Measurements from ENCODE around the gene PDE4B.

Gene PDE4B

GRCh38 chr1:65792669-65793358 is at the start of gene PDE4B:
TSS of gene PDE4B (plus strand) at chr1:65792895.
- Histone ChIP-seq H3K4me3 (ENCODE audit: low read length) (peak within 1 kb of the TSS; percentile 45), H3K9me3 (ENCODE audit: low read length) (no peaks in the 10 kb centered on the region), H2AFZ (ENCODE audit: low read depth, low read length) (peak within 1 kb of the TSS; percentile 98), H3K27me3 (ENCODE audit: insufficient read depth, low read length) (peaks cover 46% of the 10 kb centered on the region), H3K4me1 (ENCODE audit: insufficient read depth, low read length) (peaks cover 10% of the 10 kb centered on the region), H3K36me3 (ENCODE audit: insufficient read depth, low read length) (no peaks in the 10 kb centered on the region)

- H3K27me3 ChIP-seq (ENCODE audit: insufficient read depth, low read length), result no peaks in the 10 kb centered on the region
These were observed 48.0 kb upstream of the PDE4B start for GRCh38 chr1:65744731-65745130.

GRCh38 chr1:65751961-65752360 is 40.7 kb upstream of the PDE4B start:
- no peaks in the 10 kb centered on the region for H3K36me3 ChIP-seq (ENCODE audit: insufficient read depth, low read length)
- no peaks in the 10 kb centered on the region for H3K9me3 ChIP-seq (ENCODE audit: low read length)
- H3K27me3 ChIP-seq (ENCODE audit: insufficient read depth, low read length), result peaks cover 4% of the 10 kb centered on the region
- H3K4me3 ChIP-seq (ENCODE audit: low read length), result no peak overlapping the region
- H3K4me1 ChIP-seq (ENCODE audit: insufficient read depth, low read length), result no peaks in the 10 kb centered on the region
- no peak overlapping the region for H2AFZ ChIP-seq (ENCODE audit: low read depth, low read length)

More at GRCh38 chr1:65744731-65745130, 48.0 kb upstream of the PDE4B start:
- no peak overlapping the region for H2AFZ ChIP-seq (ENCODE audit: low read depth, low read length)
- no peak overlapping the region for H3K4me3 ChIP-seq (ENCODE audit: low read length)
- H3K4me1 ChIP-seq (ENCODE audit: insufficient read depth, low read length), result no peaks in the 10 kb centered on the region
- H3K36me3 ChIP-seq (ENCODE audit: insufficient read depth, low read length), result no peaks in the 10 kb centered on the region
- no peaks in the 10 kb centered on the region for H3K9me3 ChIP-seq (ENCODE audit: low read length)

- Histone ChIP-seq H3K27me3 (ENCODE audit: insufficient read depth, low read length) (peaks cover 4% of the 10 kb centered on the region), H3K4me3 (ENCODE audit: low read length) (no peak overlapping the region), H2AFZ (ENCODE audit: low read depth, low read length) (no peak overlapping the region), H3K36me3 (ENCODE audit: insufficient read depth, low read length) (no peaks in the 10 kb centered on the region), H3K4me1 (ENCODE audit: insufficient read depth, low read length) (no peaks in the 10 kb centered on the region), H3K9me3 (ENCODE audit: low read length) (no peaks in the 10 kb centered on the region)
These were observed 36.1 kb upstream of the PDE4B start for GRCh38 chr1:65756616-65757015.

- Histone ChIP-seq H2AFZ (ENCODE audit: low read depth, low read length) (no peak overlapping the region), H3K4me1 (ENCODE audit: insufficient read depth, low read length) (no peaks in the 10 kb centered on the region), H3K27me3 (ENCODE audit: insufficient read depth, low read length) (peaks cover 4% of the 10 kb centered on the region), H3K4me3 (ENCODE audit: low read length) (no peak overlapping the region), H3K9me3 (ENCODE audit: low read length) (no peaks in the 10 kb centered on the region), H3K36me3 (ENCODE audit: insufficient read depth, low read length) (no peaks in the 10 kb centered on the region)
These were observed 35.2 kb upstream of the PDE4B start for GRCh38 chr1:65757531-65757930.

- Histone ChIP-seq H3K36me3 (ENCODE audit: insufficient read depth, low read length) (no peaks in the 10 kb centered on the region), H3K4me3 (ENCODE audit: low read length) (no peak overlapping the region), H3K9me3 (ENCODE audit: low read length) (no peaks in the 10 kb centered on the region), H3K4me1 (ENCODE audit: insufficient read depth, low read length) (no peaks in the 10 kb centered on the region), H3K27me3 (ENCODE audit: insufficient read depth, low read length) (peaks cover 4% of the 10 kb centered on the region), H2AFZ (ENCODE audit: low read depth, low read length) (no peak overlapping the region)
These were observed 34.6 kb upstream of the PDE4B start for GRCh38 chr1:65758128-65758527.

- H2AFZ ChIP-seq (ENCODE audit: low read depth, low read length), result no peak overlapping the region
- no peak overlapping the region for H3K4me3 ChIP-seq (ENCODE audit: low read length)
- no peaks in the 10 kb centered on the region for H3K9me3 ChIP-seq (ENCODE audit: low read length)
- H3K4me1 ChIP-seq (ENCODE audit: insufficient read depth, low read length), result no peaks in the 10 kb centered on the region
- peaks cover 2% of the 10 kb centered on the region for H3K27me3 ChIP-seq (ENCODE audit: insufficient read depth, low read length)
- no peaks in the 10 kb centered on the region for H3K36me3 ChIP-seq (ENCODE audit: insufficient read depth, low read length)
These were observed 33.2 kb upstream of the PDE4B start for GRCh38 chr1:65759516-65759915.

GRCh38 chr1:65762081-65762862 is 30.4 kb upstream of the PDE4B start:
- no peaks in the 10 kb centered on the region for H3K27me3 ChIP-seq (ENCODE audit: insufficient read depth, low read length)
- H3K4me3 ChIP-seq (ENCODE audit: low read length), result no peak overlapping the region
- H3K4me1 ChIP-seq (ENCODE audit: insufficient read depth, low read length), result no peaks in the 10 kb centered on the region
- H3K36me3 ChIP-seq (ENCODE audit: insufficient read depth, low read length), result no peaks in the 10 kb centered on the region
- H3K9me3 ChIP-seq (ENCODE audit: low read length), result no peaks in the 10 kb centered on the region
- H2AFZ ChIP-seq (ENCODE audit: low read depth, low read length), result no peak overlapping the region

- Histone ChIP-seq H3K4me1 (ENCODE audit: insufficient read depth, low read length) (no peaks in the 10 kb centered on the region), H3K36me3 (ENCODE audit: insufficient read depth, low read length) (no peaks in the 10 kb centered on the region), H3K4me3 (ENCODE audit: low read length) (no peak overlapping the region), H3K27me3 (ENCODE audit: insufficient read depth, low read length) (no peaks in the 10 kb centered on the region), H2AFZ (ENCODE audit: low read depth, low read length) (no peak overlapping the region), H3K9me3 (ENCODE audit: low read length) (no peaks in the 10 kb centered on the region)
These were observed 28.6 kb upstream of the PDE4B start for GRCh38 chr1:65764052-65764451.

GRCh38 chr1:65765631-65766030 is 27.1 kb upstream of the PDE4B start:
- no peak overlapping the region for H2AFZ ChIP-seq (ENCODE audit: low read depth, low read length)
- no peak overlapping the region for H3K4me3 ChIP-seq (ENCODE audit: low read length)
- no peaks in the 10 kb centered on the region for H3K9me3 ChIP-seq (ENCODE audit: low read length)
- no peaks in the 10 kb centered on the region for H3K4me1 ChIP-seq (ENCODE audit: insufficient read depth, low read length)
- no peaks in the 10 kb centered on the region for H3K27me3 ChIP-seq (ENCODE audit: insufficient read depth, low read length)
- H3K36me3 ChIP-seq (ENCODE audit: insufficient read depth, low read length), result no peaks in the 10 kb centered on the region

GRCh38 chr1:65769636-65770035 is 23.1 kb upstream of the PDE4B start:
- no peak overlapping the region for H2AFZ ChIP-seq (ENCODE audit: low read depth, low read length)
- H3K4me3 ChIP-seq (ENCODE audit: low read length), result no peak overlapping the region
- H3K27me3 ChIP-seq (ENCODE audit: insufficient read depth, low read length), result no peaks in the 10 kb centered on the region
- no peaks in the 10 kb centered on the region for H3K9me3 ChIP-seq (ENCODE audit: low read length)
- H3K36me3 ChIP-seq (ENCODE audit: insufficient read depth, low read length), result no peaks in the 10 kb centered on the region
- H3K4me1 ChIP-seq (ENCODE audit: insufficient read depth, low read length), result no peaks in the 10 kb centered on the region

GRCh38 chr1:65772607-65773006 is 20.1 kb upstream of the PDE4B start:
- Histone ChIP-seq H3K4me3 (ENCODE audit: low read length) (no peak overlapping the region), H3K9me3 (ENCODE audit: low read length) (no peaks in the 10 kb centered on the region), H3K27me3 (ENCODE audit: insufficient read depth, low read length) (no peaks in the 10 kb centered on the region), H3K4me1 (ENCODE audit: insufficient read depth, low read length) (no peaks in the 10 kb centered on the region), H3K36me3 (ENCODE audit: insufficient read depth, low read length) (no peaks in the 10 kb centered on the region), H2AFZ (ENCODE audit: low read depth, low read length) (no peak overlapping the region)

- Histone ChIP-seq H3K27me3 (ENCODE audit: insufficient read depth, low read length) (no peaks in the 10 kb centered on the region), H3K9me3 (ENCODE audit: low read length) (no peaks in the 10 kb centered on the region)
These were observed 19.1 kb upstream of the PDE4B start for GRCh38 chr1:65773391-65774123.

More at GRCh38 chr1:65773391-65774123, 19.1 kb upstream of the PDE4B start:
- H3K4me1 ChIP-seq (ENCODE audit: insufficient read depth, low read length), result no peaks in the 10 kb centered on the region
- no peak overlapping the region for H3K4me3 ChIP-seq (ENCODE audit: low read length)
- H3K36me3 ChIP-seq (ENCODE audit: insufficient read depth, low read length), result no peaks in the 10 kb centered on the region
- no peak overlapping the region for H2AFZ ChIP-seq (ENCODE audit: low read depth, low read length)

Measured in neuron (in vitro differentiated cells).